ENCODE results near the gene PHLPP1. TPM values are rescaled to one million over a fixed set of nuclear protein-coding genes. Genes with fewer than 3 reads are reported as not detected.
A peak's percentile ranks its signal among the peaks of the same experiment; 100 is the strongest.

PHLPP1 gene
- 10 to 100 TPM in 1 of 2 donors, 1 to 10 TPM in 1; 8.6 to 20.8 TPM for total RNA-seq

DNA sequence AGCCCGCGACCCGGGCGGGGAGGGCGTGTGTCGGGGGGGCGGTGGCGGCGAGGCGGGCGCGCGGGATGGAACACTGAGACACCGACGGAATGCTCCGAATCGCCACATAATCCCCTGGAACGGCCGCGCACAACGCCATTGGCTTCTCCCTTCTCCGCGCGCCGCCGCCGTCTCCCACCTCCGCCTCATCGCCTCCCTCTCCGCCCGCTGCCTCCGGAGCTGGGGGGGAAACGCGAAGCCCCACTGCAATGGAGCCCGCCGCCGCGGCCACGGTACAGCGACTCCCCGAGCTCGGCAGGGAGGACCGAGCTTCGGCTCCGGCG lies at the start of gene PHLPP1:
TSS of gene PHLPP1 (plus strand) at position 106 of the 323 bp plus-strand sequence. CDS start at position 249, 143 bp downstream.
- peak; percentile 18 for ATAC-seq

DNA sequence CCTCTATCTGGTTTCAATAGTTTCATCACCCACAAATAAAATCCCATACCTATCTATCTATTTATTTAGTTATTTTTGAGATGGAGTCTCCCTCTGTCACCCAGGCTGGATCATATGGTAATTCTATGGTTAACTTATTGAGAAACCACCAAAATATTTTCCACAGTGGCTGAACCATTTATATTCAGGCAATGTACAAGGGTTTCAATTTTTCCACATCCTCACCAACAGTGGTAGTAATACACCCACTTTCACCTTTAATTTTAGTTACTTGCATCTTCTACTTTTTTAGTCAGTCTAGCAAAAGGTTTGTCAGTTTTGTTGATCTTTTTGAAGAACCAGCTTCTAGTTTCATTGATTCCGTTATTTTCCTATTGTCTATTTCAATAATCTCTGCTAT lies 46.1 kb upstream of the PHLPP1 start:
- no peaks in the 10 kb centered on the region for H3K4me1 ChIP-seq
- H3K27ac ChIP-seq = no peak overlapping the region
- DNase-seq = no peak
- TF ChIP-seq, protein P1, sequence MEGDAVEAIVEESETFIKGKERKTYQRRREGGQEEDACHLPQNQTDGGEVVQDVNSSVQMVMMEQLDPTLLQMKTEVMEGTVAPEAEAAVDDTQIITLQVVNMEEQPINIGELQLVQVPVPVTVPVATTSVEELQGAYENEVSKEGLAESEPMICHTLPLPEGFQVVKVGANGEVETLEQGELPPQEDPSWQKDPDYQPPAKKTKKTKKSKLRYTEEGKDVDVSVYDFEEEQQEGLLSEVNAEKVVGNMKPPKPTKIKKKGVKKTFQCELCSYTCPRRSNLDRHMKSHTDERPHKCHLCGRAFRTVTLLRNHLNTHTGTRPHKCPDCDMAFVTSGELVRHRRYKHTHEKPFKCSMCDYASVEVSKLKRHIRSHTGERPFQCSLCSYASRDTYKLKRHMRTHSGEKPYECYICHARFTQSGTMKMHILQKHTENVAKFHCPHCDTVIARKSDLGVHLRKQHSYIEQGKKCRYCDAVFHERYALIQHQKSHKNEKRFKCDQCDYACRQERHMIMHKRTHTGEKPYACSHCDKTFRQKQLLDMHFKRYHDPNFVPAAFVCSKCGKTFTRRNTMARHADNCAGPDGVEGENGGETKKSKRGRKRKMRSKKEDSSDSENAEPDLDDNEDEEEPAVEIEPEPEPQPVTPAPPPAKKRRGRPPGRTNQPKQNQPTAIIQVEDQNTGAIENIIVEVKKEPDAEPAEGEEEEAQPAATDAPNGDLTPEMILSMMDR (IDR thresholded peaks at IDR 0.05) = no peak
- no peak for TF ChIP-seq POLR2A (IDR thresholded peaks at IDR 0.05)
- H3K9me3 ChIP-seq = no peaks in the 10 kb centered on the region
- H3K27me3 ChIP-seq = no peaks in the 10 kb centered on the region
- intact Hi-C loops (cut with DNase I) = no loop called here
- no peak overlapping the region for H3K4me3 ChIP-seq
- WGBS, 2 donors = 90 to 94% methylated on average over 1 of the region's 1 CpG
- ATAC-seq = no peak
- no peaks in the 10 kb centered on the region for H3K36me3 ChIP-seq (replicated peaks in 1 of 2; ENCODE audit: insufficient read depth in 1 of 2, low read depth in 2 of 2)

More for the DNA sequence above, at the start of gene PHLPP1:
- Histone ChIP-seq H3K4me1 (peaks cover 31% of the 10 kb centered on the region), H3K36me3 (replicated peaks in 1 of 2; ENCODE audit: insufficient read depth in 1 of 2, low read depth in 2 of 2) (no peaks in the 10 kb centered on the region), H3K27ac (peak within 1 kb of the TSS; percentile 96 to 98 (median 96)), H3K4me3 (peak within 1 kb of the TSS; percentile 35 to 52), H3K9me3 (no peaks in the 10 kb centered on the region), H3K27me3 (no peaks in the 10 kb centered on the region)
- no peak for DNase-seq
- WGBS, 2 donors = 0% methylated on average over 23 to 34 of the region's 46 CpGs
- TF ChIP-seq, protein P1 (IDR thresholded peaks at IDR 0.05) = no peak
- TF ChIP-seq POLR2A (IDR thresholded peaks at IDR 0.05) = peak; percentile 66 to 81 (median 75)
- intact Hi-C loops (cut with DNase I) = no loop called here

DNA sequence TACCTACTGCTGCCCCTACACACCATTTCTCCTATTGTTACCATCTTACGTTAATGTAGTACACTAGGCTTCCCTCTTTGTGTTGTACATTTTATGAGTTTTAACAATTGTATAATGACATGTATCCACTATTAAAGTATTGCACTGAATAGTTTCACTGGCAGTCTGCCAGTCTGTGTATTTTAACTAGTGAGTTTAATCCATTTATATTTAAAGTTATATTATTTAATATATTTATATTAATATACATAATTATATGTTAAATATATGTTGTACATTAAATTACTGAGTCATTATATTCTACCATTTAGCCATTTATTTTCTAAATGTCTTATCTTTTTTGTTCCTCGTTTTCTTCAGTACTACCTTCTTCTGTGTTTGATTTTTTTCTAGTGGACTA lies 44.8 kb upstream of the PHLPP1 start:
- no peak for DNase-seq
- no peak for ATAC-seq
- WGBS, 2 donors = 78 to 89% methylated on average over 2 of the region's 2 CpGs
- Histone ChIP-seq H3K4me3 (no peak overlapping the region), H3K27ac (no peak overlapping the region), H3K4me1 (no peaks in the 10 kb centered on the region), H3K36me3 (replicated peaks in 1 of 2; ENCODE audit: insufficient read depth in 1 of 2, low read depth in 2 of 2) (no peaks in the 10 kb centered on the region), H3K27me3 (no peaks in the 10 kb centered on the region), H3K9me3 (no peaks in the 10 kb centered on the region)
- TF ChIP-seq, protein P1 (IDR thresholded peaks at IDR 0.05) = no peak
- TF ChIP-seq POLR2A (IDR thresholded peaks at IDR 0.05) = no peak
- intact Hi-C loops (cut with DNase I) = no loop called here

- ATAC-seq = no peak
- H3K4me3 ChIP-seq = no peak overlapping the region
- WGBS, 2 donors = 48 to 54% methylated on average over 2 of the region's 2 CpGs
- TF ChIP-seq, protein P1 (IDR thresholded peaks at IDR 0.05) = no peak
- TF ChIP-seq POLR2A (IDR thresholded peaks at IDR 0.05) = no peak
- H3K27ac ChIP-seq = no peak overlapping the region
- no peak for DNase-seq
- no peaks in the 10 kb centered on the region for H3K9me3 ChIP-seq
- intact Hi-C loops (cut with DNase I) = no loop called here
- H3K27me3 ChIP-seq = no peaks in the 10 kb centered on the region
- H3K4me1 ChIP-seq = no peaks in the 10 kb centered on the region
- H3K36me3 ChIP-seq (replicated peaks in 1 of 2; ENCODE audit: insufficient read depth in 1 of 2, low read depth in 2 of 2) = no peaks in the 10 kb centered on the region
Measured at GRCh38 chr18:62672600-62672999, 42.7 kb upstream of the PHLPP1 start.

DNA sequence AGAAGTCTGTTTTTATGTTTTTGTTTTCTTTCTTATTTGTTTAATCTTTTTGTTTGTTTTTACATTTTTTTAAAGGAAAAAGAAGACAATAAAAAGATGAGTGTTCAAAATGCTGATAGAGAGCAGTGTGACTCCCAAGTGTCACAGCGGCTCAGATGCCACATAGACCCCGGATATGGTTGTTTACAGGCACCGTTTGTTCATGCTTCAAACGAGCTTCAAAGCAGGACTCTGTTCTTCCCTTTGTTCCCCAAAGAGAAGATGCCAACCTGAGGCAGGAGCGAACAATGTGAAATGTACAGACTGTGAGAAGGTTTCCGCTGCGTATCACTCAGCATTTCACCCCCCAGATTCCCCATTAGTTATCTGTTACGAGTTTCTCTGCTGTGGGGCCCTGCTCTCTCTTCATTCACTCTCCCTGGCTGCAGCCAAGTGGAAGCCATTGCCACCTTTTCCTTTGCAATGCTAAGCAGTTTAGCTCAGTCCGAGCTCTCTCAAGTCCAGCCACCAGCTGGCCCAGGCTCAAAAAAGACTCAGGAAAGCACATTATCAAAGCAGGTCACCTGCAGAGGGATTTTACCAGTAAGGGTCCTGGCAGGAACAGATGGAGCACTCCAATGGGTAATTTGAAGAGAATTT lies 36.4 kb upstream of the PHLPP1 start:
- intact Hi-C loops (cut with DNase I) = no loop called here
- DNase-seq = no peak
- no peaks in the 10 kb centered on the region for H3K27me3 ChIP-seq
- no peak overlapping the region for H3K4me3 ChIP-seq
- no peak for TF ChIP-seq POLR2A (IDR thresholded peaks at IDR 0.05)
- TF ChIP-seq, protein P1 (IDR thresholded peaks at IDR 0.05) = no peak
- H3K9me3 ChIP-seq = no peaks in the 10 kb centered on the region
- no peak overlapping the region for H3K27ac ChIP-seq
- WGBS, 2 donors = 66 to 78% methylated on average over 9 of the region's 9 CpGs
- ATAC-seq = no peak
- H3K36me3 ChIP-seq (replicated peaks in 1 of 2; ENCODE audit: insufficient read depth in 1 of 2, low read depth in 2 of 2) = no peaks in the 10 kb centered on the region
- H3K4me1 ChIP-seq = no peaks in the 10 kb centered on the region
